Nephron progenitor cell (in vitro differentiated cells): ENCODE data around the gene SRPK1.

Experiments used
- DNase-seq: peaks from one replicate; pipeline ENCODE4 v3.0.0; 2021
- H3K27ac Mint-ChIP-seq: 2 replicates; pipeline ENCODE4 v1.8.0; 2021; ENCODE audit warnings: mild to moderate bottlenecking, moderate library complexity, mixed read lengths
- H3K27me3 Mint-ChIP-seq: 2 replicates; pipeline ENCODE4 v1.8.0; 2021; ENCODE audit warnings: mild to moderate bottlenecking, low read depth, mixed read lengths; ENCODE audit not compliant: poor library complexity
- H3K36me3 Mint-ChIP-seq: 2 replicates; pipeline ENCODE4 v1.8.0; 2021; ENCODE audit warnings: low read depth, mixed read lengths
- H3K4me1 Mint-ChIP-seq: 2 replicates; pipeline ENCODE4 v1.8.0; 2021; ENCODE audit warnings: mixed read lengths
- H3K4me3 Mint-ChIP-seq: 2 replicates; pipeline ENCODE4 v1.8.0; 2021; ENCODE audit warnings: mild to moderate bottlenecking, moderate library complexity, mixed read lengths
- H3K9me3 Mint-ChIP-seq: 2 replicates; pipeline ENCODE4 v1.8.0; 2021; ENCODE audit warnings: mild to moderate bottlenecking, moderate library complexity, mixed read lengths
- TF ChIP-seq, protein P1 (sequence below): fragments of 200-600 bp; sonication (generic); IDR thresholded peaks from 2 replicates; pipeline ENCODE4 v1.5.0; 2021; ENCODE audit warnings: antibody characterized with exemption

The SRPK1 gene

DNA sequence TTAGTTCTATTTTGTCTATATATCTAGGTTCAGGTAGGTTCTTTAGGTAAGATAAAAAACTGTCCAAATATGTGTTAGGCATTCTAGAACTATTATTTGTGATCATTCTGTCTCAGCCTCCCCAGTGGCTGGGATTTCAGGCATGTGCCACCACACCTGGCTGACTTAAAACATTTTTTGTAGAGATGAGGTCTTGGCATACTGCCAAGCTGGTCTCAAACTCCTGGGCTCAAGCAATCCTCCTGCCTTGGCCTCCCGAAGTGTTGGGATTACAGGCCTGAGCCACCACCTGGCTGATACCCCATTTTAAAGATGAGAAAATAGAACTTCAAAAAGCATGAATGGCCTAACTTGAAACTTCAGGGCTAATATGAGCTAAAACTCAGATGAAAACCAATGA lies 81.9 kb downstream of the SRPK1 start:
- no peak overlapping the region for H3K4me3 Mint-ChIP-seq
- H3K27me3 Mint-ChIP-seq: no peaks in the 10 kb centered on the region

DNA sequence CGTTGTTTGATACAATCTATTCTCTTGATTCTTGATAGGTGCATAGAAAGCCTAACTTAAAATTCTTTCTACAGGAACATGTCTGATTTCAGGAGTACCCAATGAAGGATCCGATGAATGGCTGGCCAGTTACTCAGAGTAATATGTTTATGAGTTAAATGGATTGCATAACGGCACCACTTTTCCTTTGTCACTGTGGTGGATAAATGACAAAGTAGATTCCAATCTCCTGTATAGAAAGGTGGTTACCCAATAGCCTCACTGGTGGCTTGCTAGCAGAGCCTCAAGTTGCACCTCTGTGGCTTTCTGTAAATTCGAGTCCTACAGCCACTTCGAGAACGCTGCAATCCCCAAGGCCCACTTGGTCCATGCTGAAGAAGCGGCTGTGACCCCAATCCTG lies 87.4 kb downstream of the SRPK1 start:
- no peak for DNase-seq
- Mint-ChIP-seq H3K36me3 (peaks cover 45% of the 10 kb centered on the region), H3K27me3 (no peaks in the 10 kb centered on the region), H3K27ac (peak overlapping the region; percentile 34), H3K9me3 (peaks cover 6% of the 10 kb centered on the region), H3K4me1 (no peaks in the 10 kb centered on the region), H3K4me3 (no peak overlapping the region)
- TF ChIP-seq, protein P1, sequence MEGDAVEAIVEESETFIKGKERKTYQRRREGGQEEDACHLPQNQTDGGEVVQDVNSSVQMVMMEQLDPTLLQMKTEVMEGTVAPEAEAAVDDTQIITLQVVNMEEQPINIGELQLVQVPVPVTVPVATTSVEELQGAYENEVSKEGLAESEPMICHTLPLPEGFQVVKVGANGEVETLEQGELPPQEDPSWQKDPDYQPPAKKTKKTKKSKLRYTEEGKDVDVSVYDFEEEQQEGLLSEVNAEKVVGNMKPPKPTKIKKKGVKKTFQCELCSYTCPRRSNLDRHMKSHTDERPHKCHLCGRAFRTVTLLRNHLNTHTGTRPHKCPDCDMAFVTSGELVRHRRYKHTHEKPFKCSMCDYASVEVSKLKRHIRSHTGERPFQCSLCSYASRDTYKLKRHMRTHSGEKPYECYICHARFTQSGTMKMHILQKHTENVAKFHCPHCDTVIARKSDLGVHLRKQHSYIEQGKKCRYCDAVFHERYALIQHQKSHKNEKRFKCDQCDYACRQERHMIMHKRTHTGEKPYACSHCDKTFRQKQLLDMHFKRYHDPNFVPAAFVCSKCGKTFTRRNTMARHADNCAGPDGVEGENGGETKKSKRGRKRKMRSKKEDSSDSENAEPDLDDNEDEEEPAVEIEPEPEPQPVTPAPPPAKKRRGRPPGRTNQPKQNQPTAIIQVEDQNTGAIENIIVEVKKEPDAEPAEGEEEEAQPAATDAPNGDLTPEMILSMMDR: no peak

More for the DNA sequence above, 81.9 kb downstream of the SRPK1 start:
- Mint-ChIP-seq H3K4me1 (no peaks in the 10 kb centered on the region), H3K36me3 (peaks cover 79% of the 10 kb centered on the region), H3K27ac (no peak overlapping the region), H3K9me3 (no peaks in the 10 kb centered on the region)
- DNase-seq: no peak
- TF ChIP-seq, protein P1: no peak

DNA sequence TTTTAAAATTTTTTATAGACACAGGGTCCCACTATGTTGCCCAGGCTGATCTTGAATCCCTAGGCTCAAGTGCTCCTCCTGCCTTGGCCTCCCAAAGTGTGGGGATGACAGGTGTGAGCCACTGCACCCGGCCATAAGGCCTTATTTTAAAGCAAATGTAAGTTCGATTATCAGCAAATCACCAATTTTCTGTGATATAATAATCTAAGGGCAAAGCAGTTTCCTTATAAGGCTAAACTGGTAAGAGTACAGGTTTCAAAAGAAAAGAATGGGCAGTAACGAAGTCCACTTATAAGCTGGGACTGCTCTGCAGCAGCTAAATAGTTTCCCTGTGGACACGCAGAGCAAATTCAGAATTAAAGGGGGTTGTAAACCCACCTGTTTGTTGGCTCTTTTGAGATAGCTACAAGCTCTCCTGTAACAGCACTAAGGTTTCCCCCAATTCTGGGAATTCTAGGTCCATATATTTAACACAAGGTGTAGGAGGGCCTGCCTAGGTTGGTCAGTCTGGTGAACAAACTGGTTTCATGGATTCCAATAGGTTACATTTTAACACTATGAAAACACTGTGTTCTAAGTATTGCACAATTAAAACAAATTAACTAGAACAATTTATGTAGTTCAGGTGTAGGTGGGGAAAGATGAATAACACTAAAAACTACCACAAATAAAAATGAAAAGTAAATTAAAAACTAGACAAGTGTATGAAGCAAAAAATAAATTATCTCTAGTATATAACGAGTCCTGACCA lies 89.5 kb downstream of the SRPK1 start:
- Mint-ChIP-seq H3K4me1 (no peaks in the 10 kb centered on the region), H3K27ac (no peak overlapping the region), H3K4me3 (no peak overlapping the region), H3K27me3 (no peaks in the 10 kb centered on the region), H3K36me3 (peaks cover 30% of the 10 kb centered on the region), H3K9me3 (peaks cover 6% of the 10 kb centered on the region)
- no peak for DNase-seq
- TF ChIP-seq, protein P1: no peak

DNA sequence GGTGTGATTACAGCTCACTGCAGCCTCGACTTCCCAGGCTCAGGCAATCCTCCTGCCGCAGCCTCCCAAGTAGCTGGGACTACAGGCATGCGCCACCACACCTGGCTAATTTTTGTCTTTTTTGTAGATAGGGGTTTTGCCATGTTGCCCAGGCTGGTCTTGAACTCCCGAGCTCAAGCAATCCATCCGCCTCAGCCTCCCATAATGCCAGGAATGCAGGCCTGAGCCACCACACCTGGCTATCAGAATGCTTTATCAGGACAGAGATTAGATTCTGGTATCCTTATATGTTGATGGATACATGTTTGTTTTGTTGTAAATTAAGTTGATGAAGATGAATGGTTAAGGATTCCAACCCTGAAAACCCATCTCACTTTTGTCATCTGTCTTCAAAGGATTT lies 91.6 kb downstream of the SRPK1 start:
- no peaks in the 10 kb centered on the region for H3K4me1 Mint-ChIP-seq
- H3K36me3 Mint-ChIP-seq: peaks cover 12% of the 10 kb centered on the region
- TF ChIP-seq, protein P1: no peak
- H3K27me3 Mint-ChIP-seq: no peaks in the 10 kb centered on the region
- DNase-seq: no peak
- H3K27ac Mint-ChIP-seq: no peak overlapping the region
- peaks cover 6% of the 10 kb centered on the region for H3K9me3 Mint-ChIP-seq
- no peak overlapping the region for H3K4me3 Mint-ChIP-seq

DNA sequence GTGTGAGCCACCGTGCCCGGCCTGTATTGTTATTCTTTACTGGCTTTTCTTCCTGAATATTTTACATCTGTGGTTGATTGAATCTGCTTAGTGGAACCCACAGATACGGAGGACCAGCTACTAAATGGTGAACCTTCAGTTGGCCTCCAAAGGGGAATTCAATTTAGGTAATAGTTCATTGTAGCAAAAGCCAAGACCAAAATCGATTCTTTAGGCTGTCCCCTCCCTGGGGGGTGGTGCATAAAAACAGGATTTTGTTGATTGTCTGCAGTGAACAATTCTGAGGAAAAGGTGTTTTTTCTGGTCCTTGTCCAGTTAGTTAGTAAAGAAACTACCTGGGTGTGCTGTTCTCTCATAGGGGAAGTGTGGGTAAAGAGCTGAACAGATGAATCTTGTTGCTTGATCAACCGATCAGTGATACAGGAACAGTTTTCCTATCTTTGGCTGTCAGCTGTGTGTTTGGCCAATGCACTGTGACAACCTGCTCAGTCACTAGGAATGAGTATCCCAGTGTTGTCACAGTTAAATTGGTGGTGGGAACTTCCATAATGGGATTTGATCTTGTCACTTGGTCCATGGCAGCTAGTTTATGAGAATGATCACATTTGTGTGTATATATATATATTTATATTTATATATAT lies 96.2 kb downstream of the SRPK1 start:
- peaks cover 5% of the 10 kb centered on the region for H3K9me3 Mint-ChIP-seq
- TF ChIP-seq, protein P1: no peak

More for the DNA sequence above, 96.2 kb downstream of the SRPK1 start:
- Mint-ChIP-seq H3K4me1 (no peaks in the 10 kb centered on the region), H3K36me3 (no peaks in the 10 kb centered on the region), H3K27ac (no peak overlapping the region), H3K4me3 (no peak overlapping the region), H3K27me3 (peaks cover 2% of the 10 kb centered on the region)
- no peak for DNase-seq
